ENCODE data around the gene ZNF862. TPM values are rescaled to one million over a fixed set of nuclear protein-coding genes. Genes with fewer than 3 reads are reported as not detected.

ZNF862 gene
- total and polyA plus RNA-seq, 8 donors: 8.3 to 20.1 (median 14.1) TPM

GRCh38 chr7:149808311-149808710 is 29.9 kb upstream of the ZNF862 start:
- Histone ChIP-seq H3K4me3 (no peak overlapping the region), H3K9me3 (no peaks in the 10 kb centered on the region), H3K36me3 (no peaks in the 10 kb centered on the region), H3K27me3 (no peaks in the 10 kb centered on the region), H3K27ac (no peak overlapping the region), H3K4me1 (no peaks in the 10 kb centered on the region)
- 81 to 85% methylated on average over 9 to 10 of the region's 10 CpGs for WGBS, 2 donors
- ATAC-seq (no peak), DNase-seq (no peak), FAIRE-seq (no peak)
- TF ChIP-seq CTCF (IDR thresholded peaks at IDR 0.05): no peak
- intact Hi-C loops (cut with DNase I): no loop called here

DNA sequence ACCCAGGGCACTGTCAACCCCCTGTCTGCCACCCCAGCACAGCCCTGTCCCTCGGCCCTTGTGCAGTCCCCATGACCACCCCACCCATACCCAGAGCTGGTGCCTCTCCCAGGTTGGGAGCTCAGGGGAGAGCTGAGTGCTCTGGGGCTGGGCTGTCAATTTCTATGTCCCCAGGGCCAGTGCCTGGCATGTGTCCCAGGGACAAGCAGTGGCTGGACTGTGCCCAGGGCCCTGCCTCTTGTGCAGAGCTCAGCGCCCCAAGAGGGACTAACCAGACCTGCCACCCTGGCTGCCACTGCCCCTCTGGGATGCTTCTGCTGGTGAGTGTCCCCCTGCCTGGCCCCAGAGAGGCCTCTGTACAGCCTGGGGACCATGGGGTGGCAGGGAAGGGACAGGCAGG is 29.0 kb upstream of the ZNF862 start:
- TF ChIP-seq CTCF (IDR thresholded peaks at IDR 0.05): no peak
- Histone ChIP-seq H3K4me1 (no peaks in the 10 kb centered on the region), H3K27me3 (no peaks in the 10 kb centered on the region), H3K36me3 (no peaks in the 10 kb centered on the region), H3K27ac (no peak overlapping the region), H3K4me3 (no peak overlapping the region), H3K9me3 (no peaks in the 10 kb centered on the region)
- peak in 3 of 4 donors; percentile 15 to 94 (median 89) for ATAC-seq
- intact Hi-C loops (cut with DNase I): no loop called here
- peak in 4 of 6 donors; percentile 37 to 69 (median 47) for DNase-seq
- no peak for FAIRE-seq
- 29 to 32% methylated on average over 2 of the region's 2 CpGs for WGBS, 2 donors

DNA sequence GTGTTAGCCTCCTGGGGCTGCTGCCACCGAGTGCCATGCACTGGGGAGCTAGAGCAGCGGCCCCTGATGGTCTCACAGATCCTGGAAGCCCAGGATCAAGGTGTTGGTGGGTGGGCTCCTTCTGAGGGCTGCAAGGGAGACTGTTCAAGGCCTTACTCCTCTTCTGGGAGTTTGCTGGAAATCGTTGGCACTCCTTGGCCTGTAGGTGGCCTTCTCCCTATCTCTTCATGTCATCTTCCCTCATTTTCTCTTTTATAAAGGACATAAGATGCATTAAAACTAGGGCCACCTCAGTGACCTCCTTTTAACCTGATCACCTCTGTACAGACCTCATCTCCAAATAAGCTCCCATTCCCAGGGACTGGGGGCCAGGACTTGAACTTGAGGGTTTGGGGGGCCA is 27.0 kb upstream of the ZNF862 start:
- Histone ChIP-seq H3K4me3 (no peak overlapping the region), H3K9me3 (no peaks in the 10 kb centered on the region), H3K4me1 (no peaks in the 10 kb centered on the region), H3K36me3 (no peaks in the 10 kb centered on the region), H3K27me3 (no peaks in the 10 kb centered on the region), H3K27ac (no peak overlapping the region)
- no peak for TF ChIP-seq CTCF (IDR thresholded peaks at IDR 0.05)
- 51 to 55% methylated on average over 3 of the region's 3 CpGs for WGBS, 2 donors
- ATAC-seq (no peak), FAIRE-seq (no peak), DNase-seq (peak in 1 of 6 donors; percentile 39)
- intact Hi-C loops (cut with DNase I): no loop called here

DNA sequence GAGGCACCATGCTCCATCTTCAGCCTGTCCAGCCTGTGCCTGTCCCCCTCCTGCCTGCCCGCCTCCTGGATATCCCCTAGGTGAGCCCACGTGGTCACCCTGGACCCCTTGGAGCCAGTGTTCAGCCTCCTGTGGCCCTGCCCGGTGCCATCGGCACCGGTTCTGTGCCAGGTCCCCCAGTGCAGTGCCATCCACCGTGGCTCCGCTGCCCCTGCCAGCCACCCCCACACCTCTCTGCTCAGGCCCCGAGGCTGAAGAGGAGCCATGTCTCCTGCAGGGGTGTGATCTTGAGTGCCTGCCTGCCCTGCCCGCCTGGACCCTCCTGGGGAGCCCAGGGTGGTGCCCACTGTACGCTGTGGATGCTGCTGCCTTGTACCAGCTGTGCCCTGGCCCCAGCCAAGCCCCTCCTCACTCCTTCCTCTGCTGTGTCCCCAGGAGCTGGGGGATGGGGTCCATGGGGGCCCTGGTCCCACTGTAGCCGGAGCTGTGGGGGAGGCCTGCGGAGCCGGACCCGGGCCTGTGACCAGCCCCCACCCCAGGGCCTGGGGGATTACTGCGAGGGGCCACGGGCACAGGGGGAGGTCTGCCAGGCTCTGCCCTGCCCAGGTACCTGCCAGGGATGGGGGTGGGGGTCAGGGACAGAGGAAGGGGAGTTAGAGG is 26.2 kb upstream of the ZNF862 start:
- Histone ChIP-seq H3K4me3 (no peak overlapping the region), H3K4me1 (no peaks in the 10 kb centered on the region), H3K27ac (no peak overlapping the region), H3K36me3 (no peaks in the 10 kb centered on the region), H3K9me3 (no peaks in the 10 kb centered on the region), H3K27me3 (no peaks in the 10 kb centered on the region)
- ATAC-seq (no peak), FAIRE-seq (no peak), DNase-seq (peak in 1 of 6 donors; percentile 75)
- 80 to 86% methylated on average over 14 to 16 of the region's 16 CpGs for WGBS, 2 donors
- intact Hi-C loops (cut with DNase I): no loop called here
- no peak for TF ChIP-seq CTCF (IDR thresholded peaks at IDR 0.05)

GRCh38 chr7:149813254-149814035 is 24.7 kb upstream of the ZNF862 start:
- WGBS, 2 donors: 80 to 86% methylated on average over 27 to 28 of the region's 28 CpGs
- no peak for TF ChIP-seq CTCF (IDR thresholded peaks at IDR 0.05)
- intact Hi-C loops (cut with DNase I): no loop called here
- H3K27me3 ChIP-seq: no peaks in the 10 kb centered on the region
- no peaks in the 10 kb centered on the region for H3K9me3 ChIP-seq
- H3K4me1 ChIP-seq: no peaks in the 10 kb centered on the region
- no peak overlapping the region for H3K4me3 ChIP-seq
- ATAC-seq (no peak), DNase-seq (peak in 1 of 6 donors; percentile 63), FAIRE-seq (no peak)
- no peaks in the 10 kb centered on the region for H3K36me3 ChIP-seq
- no peak overlapping the region for H3K27ac ChIP-seq
